Upper lobe of right lung (tissue), 1 donor: ENCODE measurements around the gene NEK1. TPM values are rescaled to one million over a fixed set of nuclear protein-coding genes. Genes with fewer than 3 reads are reported as not detected.
"Not testable (repeated sequence)": the region's sequence is repeated elsewhere in the genome, so short reads cannot be mapped to it uniquely, and the experiment has no call there.

Experiments
- ATAC-seq: fragments of 200-7000 bp; cut with Tn5 transposase; one replicate; pipeline ENCODE4 v1.9.1; 2020; ENCODE audit warnings: mild to moderate bottlenecking, moderate library complexity
- DNase-seq: peaks from one replicate; pipeline ENCODE4 v3.0.0-alpha.2; 2020
- H3K27ac ChIP-seq: fragments of 200-600 bp; one replicate; pipeline ENCODE4 v1.8.0; 2022
- H3K27me3 ChIP-seq: fragments of 200-600 bp; one replicate; pipeline ENCODE4 v1.8.0; 2022; ENCODE audit warnings: mild to moderate bottlenecking
- H3K36me3 ChIP-seq: fragments of 200-600 bp; one replicate; pipeline ENCODE4 v1.8.0; 2022
- H3K4me1 ChIP-seq: fragments of 200-600 bp; one replicate; pipeline ENCODE4 v1.8.0; 2022
- H3K4me3 ChIP-seq: fragments of 200-600 bp; one replicate; pipeline ENCODE4 v1.8.0; 2022; ENCODE audit warnings: mild to moderate bottlenecking
- H3K9me3 ChIP-seq: fragments of 200-600 bp; one replicate; pipeline ENCODE4 v1.8.0; 2022
- intact Hi-C: fragments of 100-400 bp; cut with DNase I; formaldehyde crosslinking; loops from one replicate; pipeline ENCODE4 v1.11.0; 2022
- total RNA-seq: library from RNA; stranded (reverse); fragmentation: NEBNext Ultra II Directional; extraction: Animal tissue kit (Norgen Biotek cat#: 25700); gene quantifications from one replicate; pipeline ENCODE4 v1.2.1, GENCODE V29; 2021
- TF ChIP-seq, protein P1 (sequence below): fragments of 200-600 bp; IDR thresholded peaks from one replicate; pipeline ENCODE4 v1.8.0; 2022; ENCODE audit warnings: antibody characterized with exemption
- donor health status: DM: no; HTN: yes; CAD: no; lungs with severe emphysema.

NEK1 gene
- total RNA-seq, 1 donor from 2014 or later: 13.5 TPM

DNA sequence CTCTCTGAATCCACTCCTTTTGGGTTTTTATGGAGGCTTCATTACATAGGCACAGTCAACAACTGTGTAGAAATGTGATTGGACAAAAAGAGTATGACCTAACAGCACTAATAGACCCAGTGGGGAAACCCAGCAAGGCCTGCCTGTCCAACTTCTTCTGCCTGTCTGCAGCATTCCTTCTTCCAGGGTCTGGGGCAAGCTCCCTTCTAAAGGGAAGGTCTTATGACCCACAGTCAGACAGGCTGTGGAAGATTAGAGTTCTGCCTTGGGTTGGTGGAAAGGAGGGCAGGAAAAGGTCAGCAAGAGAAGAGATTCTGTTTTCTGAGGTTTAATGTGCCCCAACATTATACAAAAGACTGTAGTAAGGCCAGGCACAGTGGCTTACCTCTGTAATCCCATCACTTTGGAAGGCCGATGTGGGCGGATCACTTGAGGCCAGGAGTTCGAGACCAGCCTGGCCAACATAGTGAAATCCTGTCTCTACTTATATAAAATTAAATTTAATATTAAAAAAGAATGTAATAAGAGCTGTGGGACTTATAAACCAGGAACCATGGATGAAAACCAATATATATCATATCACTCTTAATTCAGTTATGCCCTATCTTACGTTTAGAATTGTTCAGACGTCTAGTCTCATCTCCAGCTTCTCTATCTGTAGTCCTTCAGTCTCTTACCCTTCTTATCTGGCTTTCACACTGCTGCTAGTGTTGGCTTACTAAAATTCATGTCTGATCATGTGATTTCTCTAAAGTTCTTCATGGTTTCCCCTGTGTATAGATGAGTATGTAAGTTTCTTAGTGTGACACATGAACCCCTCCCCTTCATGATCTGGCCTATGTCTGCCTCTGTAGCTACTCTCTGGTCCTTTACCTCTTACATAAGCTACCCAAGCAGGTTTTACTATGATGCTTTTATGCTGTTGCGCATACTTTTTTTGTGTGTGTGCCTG lies 14.2 kb upstream of the NEK1 start:
- Histone ChIP-seq H3K9me3 (no peaks in the 10 kb centered on the region), H3K27ac (no peak overlapping the region), H3K4me1 (peaks cover 8% of the 10 kb centered on the region), H3K27me3 (no peaks in the 10 kb centered on the region), H3K4me3 (no peak overlapping the region), H3K36me3 (no peaks in the 10 kb centered on the region)
- ATAC-seq (no peak), DNase-seq (no peak)
- intact Hi-C loops: no loop called here
- TF ChIP-seq, protein P1, sequence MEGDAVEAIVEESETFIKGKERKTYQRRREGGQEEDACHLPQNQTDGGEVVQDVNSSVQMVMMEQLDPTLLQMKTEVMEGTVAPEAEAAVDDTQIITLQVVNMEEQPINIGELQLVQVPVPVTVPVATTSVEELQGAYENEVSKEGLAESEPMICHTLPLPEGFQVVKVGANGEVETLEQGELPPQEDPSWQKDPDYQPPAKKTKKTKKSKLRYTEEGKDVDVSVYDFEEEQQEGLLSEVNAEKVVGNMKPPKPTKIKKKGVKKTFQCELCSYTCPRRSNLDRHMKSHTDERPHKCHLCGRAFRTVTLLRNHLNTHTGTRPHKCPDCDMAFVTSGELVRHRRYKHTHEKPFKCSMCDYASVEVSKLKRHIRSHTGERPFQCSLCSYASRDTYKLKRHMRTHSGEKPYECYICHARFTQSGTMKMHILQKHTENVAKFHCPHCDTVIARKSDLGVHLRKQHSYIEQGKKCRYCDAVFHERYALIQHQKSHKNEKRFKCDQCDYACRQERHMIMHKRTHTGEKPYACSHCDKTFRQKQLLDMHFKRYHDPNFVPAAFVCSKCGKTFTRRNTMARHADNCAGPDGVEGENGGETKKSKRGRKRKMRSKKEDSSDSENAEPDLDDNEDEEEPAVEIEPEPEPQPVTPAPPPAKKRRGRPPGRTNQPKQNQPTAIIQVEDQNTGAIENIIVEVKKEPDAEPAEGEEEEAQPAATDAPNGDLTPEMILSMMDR: no peak

DNA sequence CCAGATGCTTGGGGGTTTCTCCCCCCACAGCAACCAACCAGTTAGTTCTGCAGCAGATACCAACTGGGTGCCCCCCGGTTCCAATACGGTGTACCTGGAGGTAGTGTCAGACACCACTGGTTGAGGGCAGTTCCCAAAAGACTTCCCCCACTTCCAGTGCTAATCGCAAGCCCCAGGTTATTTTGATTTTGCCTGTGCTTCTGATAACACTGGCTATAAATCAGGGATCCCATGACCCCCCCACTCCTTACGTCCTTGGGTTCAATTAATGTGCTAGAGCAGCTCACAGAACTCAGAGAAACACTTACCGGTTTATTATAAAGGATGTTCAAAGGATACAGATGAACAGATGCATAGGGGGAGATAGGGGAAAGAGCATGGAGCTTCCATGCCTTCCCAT lies 13.5 kb upstream of the NEK1 start:
- intact Hi-C loops: no loop called here
- DNase-seq (no peak), ATAC-seq (no peak)

DNA sequence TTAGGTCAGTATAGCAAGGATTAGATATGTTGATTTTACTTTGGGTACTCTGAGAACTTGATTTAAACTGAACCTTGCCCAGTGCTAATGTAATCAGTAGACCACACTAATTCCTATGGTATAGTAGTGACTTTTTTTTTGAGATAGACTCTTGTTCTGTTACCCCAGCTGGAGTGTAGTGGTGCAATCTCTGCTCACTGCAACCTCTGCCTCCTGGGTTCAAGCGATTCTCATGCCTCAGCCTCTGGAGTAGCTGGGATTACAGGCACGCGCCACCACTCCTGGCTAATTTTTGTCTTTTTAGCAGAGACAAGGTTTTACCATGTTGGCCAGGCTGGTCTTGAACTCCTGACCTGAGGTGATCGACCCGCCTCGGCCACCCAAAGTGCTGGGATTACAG lies 11.6 kb upstream of the NEK1 start:
- H3K4me1 ChIP-seq: peaks cover 18% of the 10 kb centered on the region
- intact Hi-C loops, ATAC-seq: not testable (repeated sequence)

More for the DNA sequence above, 13.5 kb upstream of the NEK1 start:
- no peaks in the 10 kb centered on the region for H3K27me3 ChIP-seq
- H3K4me3 ChIP-seq: no peak overlapping the region
- H3K9me3 ChIP-seq: no peaks in the 10 kb centered on the region
- peaks cover 13% of the 10 kb centered on the region for H3K4me1 ChIP-seq
- H3K27ac ChIP-seq: no peak overlapping the region
- H3K36me3 ChIP-seq: no peaks in the 10 kb centered on the region
- TF ChIP-seq, protein P1: no peak

DNA sequence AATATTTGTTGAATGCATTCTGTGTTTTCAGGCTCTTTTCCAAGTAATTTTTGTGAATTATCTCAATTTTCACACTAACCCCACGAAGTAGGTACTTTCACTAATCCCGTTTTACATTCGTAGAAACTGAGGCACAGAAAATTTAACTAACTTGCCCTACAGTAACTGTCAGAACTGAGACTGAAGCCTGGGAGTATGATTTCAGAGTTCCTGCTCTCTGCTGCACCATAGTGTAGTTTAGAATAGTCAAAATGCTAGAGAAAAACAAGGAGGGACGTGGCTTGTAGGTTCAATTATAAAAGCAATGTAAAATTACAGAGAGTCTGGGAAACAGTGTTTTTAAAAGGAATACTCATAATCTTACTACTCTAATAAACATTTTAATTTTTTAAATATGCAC lies 10.2 kb upstream of the NEK1 start:
- Histone ChIP-seq H3K27ac (no peak overlapping the region), H3K27me3 (no peaks in the 10 kb centered on the region), H3K4me3 (peak overlapping the region; percentile 81), H3K9me3 (no peaks in the 10 kb centered on the region), H3K36me3 (no peaks in the 10 kb centered on the region), H3K4me1 (peaks cover 18% of the 10 kb centered on the region)
- intact Hi-C loops: no loop called here
- no peak for DNase-seq
- TF ChIP-seq, protein P1: no peak
- ATAC-seq: no peak

More for the DNA sequence above, 11.6 kb upstream of the NEK1 start:
- H3K27ac ChIP-seq, H3K27me3 ChIP-seq, H3K36me3 ChIP-seq, H3K9me3 ChIP-seq, H3K4me3 ChIP-seq, DNase-seq: not testable (repeated sequence)

DNA sequence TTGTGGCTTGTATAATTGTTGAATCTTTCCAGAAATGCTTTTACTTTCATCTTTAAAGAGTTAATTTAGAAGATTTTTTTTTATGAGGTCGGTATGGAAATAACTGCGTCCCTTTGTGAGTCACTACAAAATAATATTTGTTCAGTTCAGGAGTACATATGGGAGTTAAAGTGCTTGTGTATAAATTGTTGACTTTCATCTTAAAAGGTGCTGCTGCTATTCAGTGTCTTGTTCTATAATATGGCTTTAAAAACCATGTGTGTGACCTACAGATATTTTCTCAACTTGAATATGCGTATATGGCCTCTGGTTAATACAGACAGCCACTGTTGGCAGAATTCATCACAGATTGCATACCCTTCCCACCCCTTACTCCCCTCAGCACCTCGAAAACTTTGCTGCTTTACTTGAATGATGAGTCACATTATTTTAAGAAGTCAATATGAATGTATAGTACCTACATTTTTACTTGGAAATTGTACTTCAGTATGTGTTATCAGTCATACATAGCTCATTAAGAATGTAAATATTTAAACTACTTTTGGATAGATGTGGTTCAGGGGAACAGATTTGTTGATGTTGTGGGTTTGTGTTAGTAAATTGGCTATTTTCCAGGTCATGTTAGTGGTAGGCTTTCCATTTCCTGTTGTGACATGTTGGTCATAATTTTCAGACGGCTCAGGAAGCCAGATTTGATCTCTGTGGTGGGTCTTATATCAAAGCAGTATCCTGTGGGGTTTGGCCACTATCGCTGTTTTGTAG lies 9.5 kb upstream of the NEK1 start:
- Histone ChIP-seq H3K4me3 (peak overlapping the region; percentile 81), H3K36me3 (no peaks in the 10 kb centered on the region), H3K27me3 (no peaks in the 10 kb centered on the region), H3K27ac (peak overlapping the region; percentile 93), H3K4me1 (peaks cover 18% of the 10 kb centered on the region), H3K9me3 (no peaks in the 10 kb centered on the region)
- intact Hi-C loops: no loop called here
- TF ChIP-seq, protein P1: no peak
- no peak for ATAC-seq
- no peak for DNase-seq

DNA sequence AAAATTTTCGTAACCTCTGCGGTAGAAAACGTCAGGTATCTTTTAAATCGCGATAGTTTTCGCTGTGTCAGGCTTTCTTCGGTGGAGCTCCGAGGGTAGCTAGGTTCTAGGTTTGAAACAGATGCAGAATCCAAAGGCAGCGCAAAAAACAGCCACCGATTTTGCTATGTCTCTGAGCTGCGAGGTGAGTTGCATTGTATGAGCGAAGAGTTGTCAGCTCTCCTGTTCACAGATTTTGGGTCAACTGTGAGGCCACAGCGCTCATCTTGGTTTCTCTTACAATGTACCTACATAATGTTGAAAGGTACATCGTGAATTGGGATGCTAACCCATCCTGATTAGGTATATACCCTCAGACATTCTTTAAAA lies 8.5 kb upstream of the NEK1 start:
- Histone ChIP-seq H3K27me3 (no peaks in the 10 kb centered on the region), H3K27ac (peak overlapping the region; percentile 93), H3K36me3 (no peaks in the 10 kb centered on the region), H3K4me1 (peaks cover 18% of the 10 kb centered on the region), H3K4me3 (peak overlapping the region; percentile 81), H3K9me3 (no peaks in the 10 kb centered on the region)
- DNase-seq: no peak
- intact Hi-C loops: no loop called here
- no peak for ATAC-seq
- TF ChIP-seq, protein P1: no peak
